A549 (cell line): Measurements from ENCODE around the gene KICS2. TPM values are rescaled to one million over a fixed set of nuclear protein-coding genes. Genes with fewer than 3 reads are reported as not detected.

Experiments
- ATAC-seq, 2 experiments: fragments of 200-7000 bp in 1 of 2; fragments of >200 bp in 1 of 2; cut with Nextera tagmentation in 1 of 2; cut with Tn5 transposase in 1 of 2; 3 replicates each; pipeline versions ENCODE4 v1.8.0 to v1.9.1; 2018 to 2020; ENCODE audit warnings: mild to moderate bottlenecking in 1 of 2, moderate library complexity in 1 of 2
- CTCF ChIA-PET: fragments of 300-600 bp; sonication (Branson Sonifier 250); formaldehyde crosslinking; extraction: SDS; loops from one replicate; lab custom pipeline; 2021; ENCODE audit warnings: antibody characterized with exemption, inconsistent platforms; lab: Yijun Ruan, JAX
- POLR2A ChIA-PET: fragments of 350-600 bp; formaldehyde crosslinking; extraction: SDS; loops from one replicate; lab custom pipeline; 2021; ENCODE audit warnings: antibody characterized with exemption, inconsistent platforms; lab: Yijun Ruan, JAX
- DNase-seq, 2 experiments: peaks; one replicate each; pipeline versions ENCODE4 v3.0.0 to v3.0.0-alpha.2; 2011 to 2016; ENCODE audit warnings: low read depth in 1 of 2, low spot score in 1 of 2
- FAIRE-seq: peaks from 2 replicates; lab custom pipeline; 2011; peaks lifted over from hg19 to GRCh38; lab: Jason Lieb, UNC
- H3K27ac ChIP-seq, 2 experiments: fragments of >200 bp; sonication (Bioruptor Twin); formaldehyde crosslinking; 3 replicates each; pipeline ENCODE4 v1.5.1; 2016 to 2017
- H3K4me1 ChIP-seq: fragments of >200 bp; sonication (Bioruptor Twin); formaldehyde crosslinking; 3 replicates; pipeline ENCODE4 v1.6.1; 2016
- H3K4me2 ChIP-seq: fragments of >200 bp; sonication (Bioruptor Twin); formaldehyde crosslinking; 3 replicates; pipeline ENCODE4 v1.6.1; 2016
- H3K4me3 ChIP-seq: fragments of >200 bp; sonication (Bioruptor Twin); formaldehyde crosslinking; 3 replicates; pipeline ENCODE4 v1.5.1; 2016
- H3K9me3 ChIP-seq: fragments of >200 bp; sonication (Bioruptor Twin); formaldehyde crosslinking; 3 replicates; pipeline ENCODE4 v1.6.1; 2016
- BHLHE40 ChIP-seq: IDR thresholded peaks from 2 replicates; pipeline ENCODE4 v1.6.1; 2012; ENCODE audit warnings: low read depth, low read length, inconsistent platforms
- CBX2 ChIP-seq: fragments of 200-600 bp; sonication (generic); IDR thresholded peaks from 2 replicates; pipeline ENCODE4 v1.6.1; 2016; ENCODE audit warnings: low read depth, mild to moderate bottlenecking, borderline replicate concordance
- CBX8 ChIP-seq: fragments of 200-600 bp; sonication (generic); IDR thresholded peaks from 2 replicates; pipeline ENCODE4 v1.6.1; 2016
- CEBPB ChIP-seq, 2 experiments: fragments of >200 bp in 1 of 2; sonication (Bioruptor Twin) in 1 of 2; formaldehyde crosslinking in 1 of 2; IDR thresholded peaks; 2 replicates each; pipeline ENCODE4 v1.6.1; 2012 to 2016
- CHD2 ChIP-seq: fragments of 150-350 bp; IDR thresholded peaks from 2 replicates; pipeline ENCODE4 v1.6.1; 2014; ENCODE audit warnings: low read length; ENCODE audit not compliant: partially characterized antibody
- CHD4 ChIP-seq: fragments of 200-600 bp; sonication (generic); IDR thresholded peaks from 2 replicates; pipeline ENCODE4 v1.6.1; 2016; ENCODE audit warnings: antibody characterized with exemption, mild to moderate bottlenecking, borderline replicate concordance
- EHMT2 ChIP-seq: fragments of 200-600 bp; sonication (generic); IDR thresholded peaks from 2 replicates; pipeline ENCODE4 v1.6.1; 2016; ENCODE audit warnings: antibody characterized with exemption, low read depth, mild to moderate bottlenecking, moderate library complexity
- FOSB ChIP-seq: fragments of 250-450 bp; sonication (Bioruptor Pico); IDR thresholded peaks from 2 replicates; pipeline ENCODE4 v1.5.0; 2020; ENCODE audit warnings: mild to moderate bottlenecking, moderate library complexity
- GATA3 ChIP-seq: IDR thresholded peaks from 2 replicates; pipeline ENCODE4 v1.6.1; 2012; ENCODE audit warnings: borderline replicate concordance
- HDAC2 ChIP-seq: fragments of 200-600 bp; sonication (generic); IDR thresholded peaks from 2 replicates; pipeline ENCODE4 v1.6.1; 2016
- HOXB13 ChIP-seq: fragments of 250-450 bp; sonication (Bioruptor Pico); IDR thresholded peaks from 2 replicates; pipeline ENCODE4 v1.5.0; 2020; ENCODE audit warnings: low read depth, mild to moderate bottlenecking, moderate library complexity
- HOXB5 ChIP-seq: fragments of 250-450 bp; sonication (Bioruptor Pico); IDR thresholded peaks from 2 replicates; pipeline ENCODE4 v1.5.0; 2020; ENCODE audit warnings: mild to moderate bottlenecking, moderate library complexity
- JUN ChIP-seq, 2 experiments: fragments of >200 bp; sonication (Bioruptor Twin); formaldehyde crosslinking; IDR thresholded peaks; 2 replicates in 1 of 2; 3 replicates in 1 of 2; pipeline ENCODE4 v1.6.1; 2016 to 2017
- JUNB ChIP-seq: fragments of >200 bp; sonication (Bioruptor Twin); formaldehyde crosslinking; IDR thresholded peaks from 2 replicates; pipeline ENCODE4 v1.6.1; 2016
- KDM1A ChIP-seq: fragments of 200-600 bp; sonication (generic); IDR thresholded peaks from 2 replicates; pipeline ENCODE4 v1.6.1; 2016; ENCODE audit warnings: low read depth, mild to moderate bottlenecking
- MAZ ChIP-seq: fragments of 150-350 bp; IDR thresholded peaks from 2 replicates; pipeline ENCODE4 v1.6.1; 2014; ENCODE audit warnings: antibody characterized with exemption, low read depth, low read length, borderline replicate concordance
- MYC ChIP-seq: IDR thresholded peaks from 2 replicates; pipeline ENCODE4 v1.6.1; 2012; ENCODE audit warnings: mild to moderate bottlenecking, inconsistent platforms, low read length, improper control_type of control experiment, borderline replicate concordance
- NFE2L2 ChIP-seq: fragments of 150-350 bp; conservative IDR thresholded peaks from 2 replicates; pipeline ENCODE4 v1.6.1; 2014; ENCODE audit warnings: low read length
- NR3C1 ChIP-seq: fragments of >200 bp; sonication (Bioruptor Twin); formaldehyde crosslinking; IDR thresholded peaks from 3 replicates; pipeline ENCODE4 v1.6.1; 2017
- PHF8 ChIP-seq: fragments of 200-600 bp; sonication (generic); IDR thresholded peaks from 2 replicates; pipeline ENCODE4 v1.6.1; 2016; ENCODE audit warnings: low read depth, mild to moderate bottlenecking, antibody characterized with exemption, moderate library complexity, borderline replicate concordance
- POLR2AphosphoS2 ChIP-seq: conservative IDR thresholded peaks from 2 replicates; pipeline ENCODE4 v1.6.1; 2012; ENCODE audit warnings: low read length, improper control_type of control experiment, inconsistent platforms
- RAD21 ChIP-seq, 2 experiments: fragments of >200 bp in 1 of 2; sonication (Bioruptor Twin) in 1 of 2; formaldehyde crosslinking in 1 of 2; IDR thresholded peaks in 1 of 2; conservative IDR thresholded peaks in 1 of 2; 2 replicates in 1 of 2; 3 replicates in 1 of 2; pipeline ENCODE4 v1.6.1; 2012 to 2018; ENCODE audit warnings: inconsistent platforms in 1 of 2
- RCOR1 ChIP-seq: fragments of 150-350 bp; IDR thresholded peaks from 2 replicates; pipeline ENCODE4 v1.6.1; 2014; ENCODE audit warnings: antibody characterized with exemption, low read length, low read depth
- RFX5 ChIP-seq: fragments of 450-650 bp; IDR thresholded peaks from 2 replicates; pipeline ENCODE4 v1.7.1; 2014; ENCODE audit warnings: antibody characterized with exemption, mild to moderate bottlenecking, moderate library complexity
- RNF2 ChIP-seq: fragments of 200-600 bp; sonication (generic); IDR thresholded peaks from 2 replicates; pipeline ENCODE4 v1.6.1; 2016; ENCODE audit warnings: low read depth, mild to moderate bottlenecking, antibody characterized with exemption, moderate library complexity, borderline replicate concordance
- SMC3 ChIP-seq: fragments of >200 bp; sonication (Bioruptor Twin); formaldehyde crosslinking; IDR thresholded peaks from 3 replicates; pipeline ENCODE4 v1.6.1; 2018; ENCODE audit warnings: inconsistent platforms
- SREBF2 ChIP-seq: fragments of 450-650 bp; IDR thresholded peaks from 2 replicates; pipeline ENCODE4 v1.6.1; 2014; ENCODE audit warnings: mild to moderate bottlenecking, moderate library complexity
- TFCP2L1 ChIP-seq: fragments of 250-450 bp; sonication (Bioruptor Pico); IDR thresholded peaks from 2 replicates; pipeline ENCODE4 v1.5.0; 2021; ENCODE audit warnings: mild to moderate bottlenecking
- TP53 ChIP-seq: fragments of 250-450 bp; sonication (Bioruptor Pico); IDR thresholded peaks from 2 replicates; pipeline ENCODE4 v1.5.0; 2021; ENCODE audit warnings: mild to moderate bottlenecking, moderate library complexity
- ZNF302 ChIP-seq: fragments of 250-450 bp; sonication (Bioruptor Pico); IDR thresholded peaks from 2 replicates; pipeline ENCODE4 v1.9.0; 2021; ENCODE audit warnings: inconsistent platforms, mild to moderate bottlenecking, moderate library complexity
- WGBS: methylation state at CpG from one replicate; pipeline ENCODE4 v1.1.6; 2017; ENCODE audit errors: missing lambda C conversion rate; 5-methylcytosine and 5-hydroxymethylcytosine counted together
- polyA minus RNA-seq: library from RNA; depleted of rRNA, polyadenylated mRNA; stranded (reverse); fragments of >200 nt; gene quantifications from 2 replicates; pipeline ENCODE4 v1.2.3, GENCODE V29; 2011; rRNA and poly(A)+ RNA removed
- polyA plus RNA-seq, 4 experiments: library from polyadenylated mRNA; depleted of rRNA in 3 of 4; stranded (reverse); fragments of >200 nt; fragmentation: RNase III in 1 of 4; extraction: RNeasy Plus Mini Kit Qiagen cat#74134 plus additional on column Dnase treatment in 1 of 4; gene quantifications; 2 replicates in 3 of 4; 3 replicates in 1 of 4; pipeline ENCODE4 v1.2.3, GENCODE V29; 2011 to 2017
- TF ChIP-seq, protein P1 (sequence below): fragments of >200 bp; sonication (Bioruptor Twin); formaldehyde crosslinking; IDR thresholded peaks from 3 replicates; pipeline ENCODE4 v1.6.1; 2016
- TF ChIP-seq, protein P2 (sequence below): IDR thresholded peaks from 2 replicates; pipeline ENCODE4 v1.6.1; 2012
- TF ChIP-seq, protein P3 (sequence below): IDR thresholded peaks from 2 replicates; pipeline ENCODE4 v1.6.1; 2012
- TF ChIP-seq, protein P4 (sequence below): fragments of 150-350 bp; IDR thresholded peaks from 2 replicates; pipeline ENCODE4 v1.6.1; 2014; ENCODE audit warnings: low read depth, mild to moderate bottlenecking, low read length
- TF ChIP-seq, protein P5 (sequence below): fragments of 250-450 bp; sonication (Bioruptor Pico); IDR thresholded peaks from 2 replicates; pipeline ENCODE4 v1.5.0; 2020; ENCODE audit warnings: low read depth, mild to moderate bottlenecking, moderate library complexity
- TF ChIP-seq, protein P6 (sequence below): fragments of 450-650 bp; IDR thresholded peaks from 2 replicates; pipeline ENCODE4 v1.6.1; 2014; ENCODE audit warnings: antibody characterized with exemption

Gene KICS2
- polyA plus RNA-seq (2011; rRNA removed) = 21.4 and 22.5 TPM in 2 replicates
- polyA plus RNA-seq (2012; cell fraction: cytosol; rRNA removed) = 8.9 and 10.4 TPM in 2 replicates
- polyA plus RNA-seq (2012; cell fraction: nucleus; rRNA removed) = 7.1 and 9.7 TPM in 2 replicates
- 9.1 to 9.6 TPM (median 9.4 TPM) in 3 replicates for polyA plus RNA-seq (2017; fragmentation: RNase III; extraction: RNeasy Plus Mini Kit Qiagen cat#74134 plus additional on column Dnase treatment)
- 28.3 and 29.1 TPM in 2 replicates for polyA minus RNA-seq

DNA sequence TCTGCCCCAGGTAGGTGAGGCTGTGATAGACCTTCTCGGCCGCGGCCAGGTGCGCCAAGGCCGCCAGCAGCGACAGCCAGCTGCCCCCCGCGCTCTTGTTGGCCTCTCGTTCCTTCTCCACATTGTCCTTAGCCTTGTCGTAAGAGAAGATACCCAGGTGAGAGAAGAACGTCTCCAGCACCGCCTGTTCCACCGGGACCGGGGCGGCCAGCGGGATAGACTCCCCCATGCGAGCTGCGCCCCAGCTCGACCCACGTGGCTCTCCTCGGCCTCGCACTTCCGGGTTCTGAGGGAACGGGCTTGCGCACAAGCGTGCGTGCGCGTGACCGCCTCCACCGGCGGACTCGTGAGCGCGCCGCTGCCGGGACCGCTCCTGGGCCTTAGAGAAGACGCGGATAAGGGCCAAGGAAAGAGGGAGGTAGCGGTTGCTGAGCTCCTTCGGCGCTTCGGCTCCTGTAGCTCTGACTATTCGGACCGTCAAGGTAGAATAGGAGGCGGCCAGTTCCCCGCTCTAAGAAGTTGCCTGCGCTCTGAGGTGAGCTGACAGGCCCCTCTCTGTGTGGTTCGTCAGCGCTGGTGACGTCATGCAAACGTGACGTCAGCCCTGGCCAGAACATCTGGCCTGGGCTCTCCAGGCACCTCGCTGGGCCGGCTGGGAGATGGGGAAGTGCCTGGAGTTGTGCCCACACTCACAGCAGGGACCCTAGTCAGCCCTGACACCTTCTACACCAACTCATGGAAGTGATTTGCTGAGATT, at the start of gene KICS2:
TSS of gene KICS2 (minus strand) at position 288 of the 757 bp plus-strand sequence. CDS start at position 229, 59 bp downstream.
- CTCF ChIA-PET = interaction anchor here (0.6 to 1.9 kb wide), 6 partner anchors 10 to 456 kb away, joined by 3 to 4 read pairs (median 3); partner anchors contain the start of gene SRGAP1
- 2% methylated on average over 35 of the region's 56 CpGs for WGBS
- H3K4me1 ChIP-seq = peaks cover 21% of the 10 kb centered on the region
- FAIRE-seq = no peak
- ATAC-seq = peak; percentile 95 to 96
- DNase-seq = peak; percentile 90 to 97
- peak within 1 kb of the TSS; percentile 71 for H3K4me3 ChIP-seq
- H3K9me3 ChIP-seq = no peaks in the 10 kb centered on the region
- H3K27ac ChIP-seq = peak within 1 kb of the TSS; percentile 87 to 93
- peak within 1 kb of the TSS; percentile 85 for H3K4me2 ChIP-seq
- POLR2A ChIA-PET = interaction anchor here (0.7 to 1.6 kb wide), 10 partner anchors 10 to 386 kb away, joined by 3 to 21 read pairs (median 4); partner anchors contain the start of genes SRGAP1 and XPOT
- TF ChIP-seq, protein P1, sequence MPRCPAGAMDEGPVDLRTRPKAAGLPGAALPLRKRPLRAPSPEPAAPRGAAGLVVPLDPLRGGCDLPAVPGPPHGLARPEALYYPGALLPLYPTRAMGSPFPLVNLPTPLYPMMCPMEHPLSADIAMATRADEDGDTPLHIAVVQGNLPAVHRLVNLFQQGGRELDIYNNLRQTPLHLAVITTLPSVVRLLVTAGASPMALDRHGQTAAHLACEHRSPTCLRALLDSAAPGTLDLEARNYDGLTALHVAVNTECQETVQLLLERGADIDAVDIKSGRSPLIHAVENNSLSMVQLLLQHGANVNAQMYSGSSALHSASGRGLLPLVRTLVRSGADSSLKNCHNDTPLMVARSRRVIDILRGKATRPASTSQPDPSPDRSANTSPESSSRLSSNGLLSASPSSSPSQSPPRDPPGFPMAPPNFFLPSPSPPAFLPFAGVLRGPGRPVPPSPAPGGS = peak; percentile 93
- TF ChIP-seq TP53 (peak; percentile 52; the same call in 1 of the 2 replicates), GATA3 (no peak), CBX8 (no peak), MYC (peak; percentile 100), SREBF2 (no peak), JUN (IDR thresholded peaks at IDR 0.05) (peak; percentile 80 to 89; a peak in 4 of 5 replicates), HDAC2 (no peak), SMC3 (no peak), JUNB (no peak), MAZ (no peak), POLR2AphosphoS2 (no peak), BHLHE40 (no peak), TFCP2L1 (CRISPR knock-in tag) (0 out of 2 replicates have a peak, but pooled peaks have one; percentile 16), CHD4 (no peak), CEBPB (IDR thresholded peaks at IDR 0.05) (no peak), EHMT2 (no peak), ZNF302 (CRISPR knock-in tag) (no peak), KDM1A (no peak), HOXB13 (CRISPR knock-in tag) (no peak), RNF2 (no peak), PHF8 (peak; percentile 97), RFX5 (no peak; the same call in 1 of the 2 replicates), HOXB5 (no peak; the same call in 1 of the 2 replicates), CHD2 (no peak), CBX2 (no peak), NR3C1 (no peak), NFE2L2 (no peak), FOSB (peak; percentile 76; the same call in 1 of the 2 replicates), RAD21 (conservative IDR thresholded peaks at IDR 0.05 in 1 of 2, IDR thresholded peaks at IDR 0.05 in 1 of 2) (peak in 1 of 2 experiments; percentile 13; a peak in 1 of 5 replicates), RCOR1 (no peak)
- TF ChIP-seq, protein P2, sequence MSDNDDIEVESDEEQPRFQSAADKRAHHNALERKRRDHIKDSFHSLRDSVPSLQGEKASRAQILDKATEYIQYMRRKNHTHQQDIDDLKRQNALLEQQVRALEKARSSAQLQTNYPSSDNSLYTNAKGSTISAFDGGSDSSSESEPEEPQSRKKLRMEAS = peak; percentile 100
- TF ChIP-seq, protein P3, sequence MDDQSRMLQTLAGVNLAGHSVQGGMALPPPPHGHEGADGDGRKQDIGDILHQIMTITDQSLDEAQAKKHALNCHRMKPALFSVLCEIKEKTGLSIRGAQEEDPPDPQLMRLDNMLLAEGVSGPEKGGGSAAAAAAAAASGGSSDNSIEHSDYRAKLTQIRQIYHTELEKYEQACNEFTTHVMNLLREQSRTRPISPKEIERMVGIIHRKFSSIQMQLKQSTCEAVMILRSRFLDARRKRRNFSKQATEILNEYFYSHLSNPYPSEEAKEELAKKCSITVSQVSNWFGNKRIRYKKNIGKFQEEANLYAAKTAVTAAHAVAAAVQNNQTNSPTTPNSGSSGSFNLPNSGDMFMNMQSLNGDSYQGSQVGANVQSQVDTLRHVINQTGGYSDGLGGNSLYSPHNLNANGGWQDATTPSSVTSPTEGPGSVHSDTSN = peak; percentile 54; the same call in 1 of the 2 replicates
- TF ChIP-seq, protein P4, sequence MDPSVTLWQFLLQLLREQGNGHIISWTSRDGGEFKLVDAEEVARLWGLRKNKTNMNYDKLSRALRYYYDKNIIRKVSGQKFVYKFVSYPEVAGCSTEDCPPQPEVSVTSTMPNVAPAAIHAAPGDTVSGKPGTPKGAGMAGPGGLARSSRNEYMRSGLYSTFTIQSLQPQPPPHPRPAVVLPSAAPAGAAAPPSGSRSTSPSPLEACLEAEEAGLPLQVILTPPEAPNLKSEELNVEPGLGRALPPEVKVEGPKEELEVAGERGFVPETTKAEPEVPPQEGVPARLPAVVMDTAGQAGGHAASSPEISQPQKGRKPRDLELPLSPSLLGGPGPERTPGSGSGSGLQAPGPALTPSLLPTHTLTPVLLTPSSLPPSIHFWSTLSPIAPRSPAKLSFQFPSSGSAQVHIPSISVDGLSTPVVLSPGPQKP = no peak
- TF ChIP-seq, protein P5, sequence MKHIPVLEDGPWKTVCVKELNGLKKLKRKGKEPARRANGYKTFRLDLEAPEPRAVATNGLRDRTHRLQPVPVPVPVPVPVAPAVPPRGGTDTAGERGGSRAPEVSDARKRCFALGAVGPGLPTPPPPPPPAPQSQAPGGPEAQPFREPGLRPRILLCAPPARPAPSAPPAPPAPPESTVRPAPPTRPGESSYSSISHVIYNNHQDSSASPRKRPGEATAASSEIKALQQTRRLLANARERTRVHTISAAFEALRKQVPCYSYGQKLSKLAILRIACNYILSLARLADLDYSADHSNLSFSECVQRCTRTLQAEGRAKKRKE = peak; percentile 40; the same call in 1 of the 2 replicates
- TF ChIP-seq, protein P6, sequence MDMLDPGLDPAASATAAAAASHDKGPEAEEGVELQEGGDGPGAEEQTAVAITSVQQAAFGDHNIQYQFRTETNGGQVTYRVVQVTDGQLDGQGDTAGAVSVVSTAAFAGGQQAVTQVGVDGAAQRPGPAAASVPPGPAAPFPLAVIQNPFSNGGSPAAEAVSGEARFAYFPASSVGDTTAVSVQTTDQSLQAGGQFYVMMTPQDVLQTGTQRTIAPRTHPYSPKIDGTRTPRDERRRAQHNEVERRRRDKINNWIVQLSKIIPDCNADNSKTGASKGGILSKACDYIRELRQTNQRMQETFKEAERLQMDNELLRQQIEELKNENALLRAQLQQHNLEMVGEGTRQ = peak; percentile 82
